T-helper 2 cell treated with Interferon-gamma antibody and Interleukin-4, amounts not matched to agents 5 μg/mL and 100 μg/mL, for 36 hours (primary cell): ENCODE results near the gene LRRC74B.
"Not testable (repeated sequence)": the region's sequence is repeated elsewhere in the genome, so short reads cannot be mapped to it uniquely, and the experiment has no call there.

Source experiments
- DNase-seq: peaks from one replicate; pipeline ENCODE4 v3.0.0; 2021; ENCODE audit warnings: low spot score
- H3K27ac Mint-ChIP-seq: one replicate; pipeline ENCODE4 v1.8.0; 2021; ENCODE audit warnings: mild to moderate bottlenecking, mixed read lengths
- H3K27me3 Mint-ChIP-seq: one replicate; pipeline ENCODE4 v1.8.0; 2021; ENCODE audit warnings: low read depth, mixed read lengths
- H3K36me3 Mint-ChIP-seq: one replicate; pipeline ENCODE4 v1.8.0; 2021; ENCODE audit warnings: low read depth, mixed read lengths
- H3K4me1 Mint-ChIP-seq: one replicate; pipeline ENCODE4 v1.8.0; 2021; ENCODE audit warnings: low read depth, mixed read lengths
- H3K4me3 Mint-ChIP-seq: one replicate; pipeline ENCODE4 v1.8.0; 2022; ENCODE audit warnings: mild to moderate bottlenecking, moderate library complexity, mixed read lengths
- H3K9me3 Mint-ChIP-seq: one replicate; pipeline ENCODE4 v1.8.0; 2021; ENCODE audit warnings: mixed read lengths

Gene LRRC74B

DNA sequence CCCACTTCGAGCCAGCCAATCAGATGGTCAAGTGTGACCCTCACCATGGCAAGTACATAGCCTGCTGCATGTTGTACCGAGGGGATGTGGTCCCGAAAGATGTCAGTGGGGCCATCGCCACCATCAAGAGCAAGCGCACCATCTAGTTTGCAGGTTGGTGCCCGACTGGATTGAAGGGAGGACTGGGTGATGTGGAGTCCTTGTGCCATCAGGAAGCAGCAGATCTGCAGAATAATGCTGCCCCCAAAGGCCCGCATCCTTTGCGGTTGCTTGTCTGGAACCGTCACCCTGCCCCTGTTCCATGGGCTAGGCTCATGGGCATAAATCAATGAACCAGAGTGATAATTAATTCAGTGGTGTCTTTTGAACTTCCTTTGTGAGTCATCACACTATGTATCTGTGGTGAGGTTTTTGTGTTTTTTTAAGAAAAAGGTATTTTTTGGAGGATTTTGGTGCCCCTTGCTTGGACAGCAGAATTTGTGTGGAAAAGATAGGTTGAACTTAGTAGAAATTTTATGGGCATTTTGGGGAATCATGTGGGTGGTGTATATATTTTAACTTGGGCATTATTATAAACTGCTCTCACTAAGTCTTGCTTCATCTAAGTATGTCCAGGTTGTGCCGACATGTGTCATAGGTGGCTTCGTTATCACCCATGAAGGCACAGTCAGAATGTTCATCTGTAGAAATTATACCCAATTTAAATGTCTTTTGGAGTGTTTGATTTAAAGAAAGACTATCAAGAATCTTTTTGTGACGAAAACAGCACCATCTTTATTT lies 22.3 kb downstream of the LRRC74B start:
- no peak for DNase-seq
- no peaks in the 10 kb centered on the region for H3K4me1 Mint-ChIP-seq
- no peak overlapping the region for H3K27ac Mint-ChIP-seq
- H3K4me3 Mint-ChIP-seq: no peak overlapping the region
- no peaks in the 10 kb centered on the region for H3K36me3 Mint-ChIP-seq
- H3K27me3 Mint-ChIP-seq: peaks cover 3% of the 10 kb centered on the region
- no peaks in the 10 kb centered on the region for H3K9me3 Mint-ChIP-seq

DNA sequence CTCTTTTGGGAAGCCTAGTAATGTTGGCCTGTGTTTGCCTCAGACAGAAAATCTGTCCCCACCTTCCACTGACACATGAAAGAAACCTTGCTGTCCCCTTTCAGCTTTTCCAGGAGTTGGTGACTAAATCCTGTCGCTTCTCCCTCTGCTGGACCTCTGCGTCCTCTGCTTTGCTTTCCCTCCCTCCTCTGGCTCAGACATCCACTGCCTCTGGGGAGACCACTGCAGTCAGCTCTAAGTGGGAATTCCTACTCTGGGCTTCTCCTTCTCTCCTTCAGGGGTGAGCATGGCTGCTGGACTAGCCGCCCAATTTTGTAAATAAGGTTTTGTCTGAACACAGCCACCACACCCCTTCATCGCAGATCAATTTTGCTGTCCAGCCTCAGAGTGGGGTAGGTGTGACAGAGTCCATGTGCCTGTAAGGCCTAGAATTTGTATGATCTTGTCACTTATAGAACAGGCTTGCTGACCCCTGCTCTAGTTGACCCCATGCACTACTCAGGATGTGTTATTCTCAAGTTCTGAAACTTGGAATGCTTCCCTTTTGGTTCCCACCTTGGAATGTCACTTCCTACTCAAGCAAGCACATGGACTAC lies 23.0 kb downstream of the LRRC74B start:
- no peak for DNase-seq
- no peaks in the 10 kb centered on the region for H3K4me1 Mint-ChIP-seq
- no peaks in the 10 kb centered on the region for H3K36me3 Mint-ChIP-seq
- peaks cover 3% of the 10 kb centered on the region for H3K27me3 Mint-ChIP-seq
- no peaks in the 10 kb centered on the region for H3K9me3 Mint-ChIP-seq
- no peak overlapping the region for H3K27ac Mint-ChIP-seq
- H3K4me3 Mint-ChIP-seq: no peak overlapping the region

DNA sequence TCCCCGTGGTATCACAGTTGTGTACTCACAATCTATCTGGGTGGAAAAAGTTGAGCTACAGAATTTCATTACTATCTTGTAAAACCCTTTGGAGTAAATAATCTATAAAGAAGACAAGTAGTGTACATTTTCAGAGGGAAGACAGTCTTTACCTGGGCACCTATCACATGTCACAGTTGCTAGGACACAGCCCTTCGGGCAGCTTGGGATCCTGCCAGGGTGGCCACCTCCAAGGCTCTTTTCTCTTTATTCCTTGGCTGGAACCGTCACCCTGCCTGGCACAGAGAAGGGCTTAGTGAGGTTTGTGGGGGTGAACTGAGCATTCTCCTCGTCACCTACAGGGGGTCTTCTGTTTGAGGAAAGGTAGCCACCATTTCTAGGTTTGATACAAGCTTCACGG lies 23.6 kb downstream of the LRRC74B start:
- Mint-ChIP-seq H3K27me3 (peaks cover 3% of the 10 kb centered on the region), H3K36me3 (no peaks in the 10 kb centered on the region), H3K4me1 (no peaks in the 10 kb centered on the region), H3K9me3 (no peaks in the 10 kb centered on the region), H3K4me3 (no peak overlapping the region), H3K27ac (no peak overlapping the region)
- DNase-seq: no peak

DNA sequence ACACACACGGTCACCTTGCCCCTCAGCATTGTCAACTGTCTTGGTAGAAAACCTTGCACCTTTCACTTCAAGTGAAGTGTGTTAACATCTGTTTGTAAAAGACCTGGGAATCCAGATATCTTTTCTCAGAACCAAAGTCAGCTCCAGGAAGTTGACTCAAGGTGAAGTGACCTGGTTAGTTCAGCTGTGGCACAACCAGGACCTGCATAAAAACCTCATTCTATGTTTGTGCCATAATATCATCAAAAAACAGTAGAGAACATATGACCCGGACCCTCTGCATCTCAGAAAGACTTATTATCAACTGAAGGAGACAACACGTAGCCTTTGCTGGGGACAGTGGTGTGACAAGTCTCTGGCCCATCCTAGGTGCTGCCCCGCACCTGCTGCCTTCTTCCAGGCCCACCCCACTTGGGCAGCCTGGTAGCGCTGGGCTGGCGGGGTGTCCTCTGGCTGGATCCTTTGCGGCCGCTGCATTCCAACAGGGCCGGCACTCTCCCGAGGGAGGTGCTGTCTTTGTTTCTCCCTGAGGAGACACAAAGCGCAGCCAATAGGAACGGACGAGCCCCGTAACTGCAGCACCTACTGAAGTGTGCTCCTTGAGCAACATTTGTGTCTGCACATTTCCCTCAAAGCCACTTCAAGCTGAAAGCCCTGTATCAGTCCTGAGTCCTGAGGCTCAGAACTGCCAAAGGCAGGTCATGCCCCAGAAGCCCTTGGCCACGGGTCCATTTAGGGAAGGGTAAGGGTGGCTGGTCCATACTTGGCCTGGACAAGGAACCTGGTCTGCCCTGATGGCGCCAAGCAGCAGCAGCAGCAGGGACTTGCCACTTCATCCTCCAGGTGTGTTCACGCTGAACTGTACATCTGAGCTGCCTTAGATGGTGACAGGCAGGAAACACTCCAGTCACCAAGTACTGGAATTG lies 25.2 kb downstream of the LRRC74B start:
- Mint-ChIP-seq H3K27ac (no peak overlapping the region), H3K4me1 (no peaks in the 10 kb centered on the region), H3K36me3 (no peaks in the 10 kb centered on the region), H3K4me3 (no peak overlapping the region), H3K9me3 (no peaks in the 10 kb centered on the region), H3K27me3 (peaks cover 3% of the 10 kb centered on the region)
- no peak for DNase-seq

DNA sequence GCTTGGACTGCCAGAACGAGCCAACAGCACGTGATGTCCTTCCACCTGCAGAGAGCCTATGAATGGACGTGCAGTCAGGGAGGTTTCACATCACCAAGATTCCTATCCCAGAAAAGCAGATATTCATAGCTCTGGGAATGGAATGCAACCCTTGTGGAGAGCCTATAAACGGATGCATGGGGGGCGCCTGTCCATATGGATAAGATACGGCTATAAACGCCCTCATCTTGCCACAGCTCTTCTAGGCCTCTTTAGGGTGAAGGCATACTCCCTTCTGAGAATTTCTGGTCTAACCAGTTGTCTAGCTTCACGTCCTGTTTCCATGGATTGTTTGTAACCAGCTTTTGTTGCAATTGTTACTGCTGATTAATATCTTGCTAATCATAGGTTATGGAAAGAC lies 26.1 kb downstream of the LRRC74B start:
- H3K36me3 Mint-ChIP-seq, H3K9me3 Mint-ChIP-seq, DNase-seq, H3K4me1 Mint-ChIP-seq, H3K27me3 Mint-ChIP-seq, H3K4me3 Mint-ChIP-seq, H3K27ac Mint-ChIP-seq: not testable (repeated sequence)

DNA sequence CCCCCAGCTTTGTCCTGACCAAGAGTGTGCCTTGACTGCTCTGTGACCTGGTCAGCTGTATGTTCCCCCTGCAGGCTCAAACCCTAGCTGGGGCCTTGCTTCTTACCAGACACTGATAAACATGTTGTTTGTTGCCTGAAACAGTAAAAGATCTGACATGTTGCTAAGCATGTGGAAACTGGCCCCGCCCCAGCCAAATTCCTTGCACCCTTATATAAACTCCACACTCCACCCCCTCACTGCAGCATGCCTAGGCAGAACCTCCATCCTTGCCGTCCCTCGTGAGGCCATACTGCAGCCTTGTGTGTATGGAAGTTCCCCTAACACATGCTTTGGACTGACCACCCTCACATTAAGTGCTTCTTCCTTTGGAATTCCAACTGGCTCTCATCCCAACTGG lies 27.3 kb downstream of the LRRC74B start:
- no peaks in the 10 kb centered on the region for H3K9me3 Mint-ChIP-seq

DNA sequence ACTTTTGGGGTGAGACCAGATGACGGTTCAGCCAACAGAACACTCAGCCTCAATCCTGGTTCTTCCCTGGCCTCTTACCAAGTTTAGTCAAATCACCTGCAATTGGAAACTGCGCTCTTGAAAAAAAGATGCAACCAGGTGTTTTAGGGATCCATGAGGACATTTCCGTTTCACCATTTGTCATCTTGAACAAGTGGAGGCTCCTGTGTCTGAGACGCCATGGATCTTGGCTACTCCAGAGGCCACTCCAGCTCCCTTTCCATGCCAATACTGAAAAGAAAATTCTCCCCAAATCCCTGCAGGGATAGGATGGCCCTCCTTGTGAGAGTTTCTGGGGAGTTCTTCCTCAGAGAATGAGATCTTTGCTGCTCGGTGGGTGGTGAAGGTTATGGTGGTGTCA lies 27.7 kb downstream of the LRRC74B start:
- no peaks in the 10 kb centered on the region for H3K9me3 Mint-ChIP-seq
- no peaks in the 10 kb centered on the region for H3K4me1 Mint-ChIP-seq
- H3K27me3 Mint-ChIP-seq: peaks cover 3% of the 10 kb centered on the region
- H3K36me3 Mint-ChIP-seq: no peaks in the 10 kb centered on the region
- no peak for DNase-seq
- H3K4me3 Mint-ChIP-seq: no peak overlapping the region
- no peak overlapping the region for H3K27ac Mint-ChIP-seq

More for the DNA sequence above, 27.3 kb downstream of the LRRC74B start:
- H3K4me1 Mint-ChIP-seq: no peaks in the 10 kb centered on the region
- no peak overlapping the region for H3K27ac Mint-ChIP-seq
- no peaks in the 10 kb centered on the region for H3K36me3 Mint-ChIP-seq
- H3K4me3 Mint-ChIP-seq: no peak overlapping the region
- H3K27me3 Mint-ChIP-seq: peaks cover 3% of the 10 kb centered on the region
- DNase-seq: no peak

DNA sequence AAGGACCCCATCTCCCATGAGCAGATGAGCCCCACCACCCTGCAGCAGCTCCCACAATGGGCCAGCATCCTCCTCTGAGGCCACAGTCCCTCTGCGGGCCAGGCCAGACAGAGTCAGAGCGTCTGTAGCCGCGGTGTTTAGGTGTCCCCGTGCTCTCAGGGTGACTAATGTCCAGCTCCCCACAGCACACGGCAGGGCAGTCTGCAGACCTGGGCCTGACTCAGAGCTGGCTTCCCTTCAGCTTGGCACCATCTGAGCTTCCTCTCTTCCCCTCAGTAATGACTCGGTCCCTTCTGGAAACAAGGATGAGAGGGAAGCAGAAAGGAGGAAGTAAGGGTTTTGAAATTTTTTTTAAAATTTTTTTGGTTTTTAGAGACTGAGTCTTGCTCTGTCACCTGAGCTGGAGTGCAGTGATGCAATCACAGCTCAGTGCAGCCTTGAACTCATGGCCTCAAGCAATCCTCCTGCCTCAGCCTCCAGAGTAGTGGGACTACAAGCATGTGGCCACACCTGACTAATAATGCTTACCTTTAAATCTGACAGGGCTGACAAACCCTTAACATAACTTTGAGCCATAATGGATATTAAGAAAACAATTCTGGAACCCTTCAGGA lies 28.5 kb downstream of the LRRC74B start:
- H3K27me3 Mint-ChIP-seq: peaks cover 3% of the 10 kb centered on the region
- no peak for DNase-seq
- H3K36me3 Mint-ChIP-seq: no peaks in the 10 kb centered on the region
- H3K9me3 Mint-ChIP-seq: no peaks in the 10 kb centered on the region
- no peak overlapping the region for H3K4me3 Mint-ChIP-seq
- no peak overlapping the region for H3K27ac Mint-ChIP-seq
- no peaks in the 10 kb centered on the region for H3K4me1 Mint-ChIP-seq

DNA sequence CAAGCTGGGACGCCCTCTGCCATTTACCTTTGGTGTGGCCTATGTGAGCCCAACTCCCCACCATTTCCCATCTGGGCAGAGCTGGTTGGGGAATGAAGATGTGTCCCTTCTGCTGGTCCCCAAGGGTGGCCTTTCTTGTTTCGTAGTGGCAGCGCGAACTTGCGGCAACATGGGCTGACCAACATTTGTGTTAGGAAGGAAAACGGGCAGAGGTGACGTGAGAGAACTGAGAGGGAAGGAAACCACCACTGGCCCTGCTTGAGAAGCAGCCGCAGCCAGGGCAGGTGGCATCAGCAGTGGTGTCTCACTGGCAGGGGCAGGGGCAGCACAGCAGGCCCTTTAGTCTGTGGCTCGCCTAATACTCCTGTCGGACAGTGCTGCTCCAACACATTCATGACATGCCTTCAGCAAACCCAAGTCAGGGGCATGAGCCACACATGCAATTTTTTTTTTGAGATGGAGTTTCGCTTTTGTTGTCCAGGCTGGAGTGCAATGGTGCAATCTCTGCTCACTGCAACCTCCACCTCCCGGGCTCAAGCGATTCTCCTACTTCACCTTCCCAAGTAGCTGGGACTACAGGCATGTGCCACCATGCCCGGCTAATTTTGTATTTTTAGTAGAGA lies 29.9 kb downstream of the LRRC74B start:
- no peaks in the 10 kb centered on the region for H3K36me3 Mint-ChIP-seq
- no peak for DNase-seq
- no peaks in the 10 kb centered on the region for H3K4me1 Mint-ChIP-seq
- no peak overlapping the region for H3K27ac Mint-ChIP-seq
- no peak overlapping the region for H3K4me3 Mint-ChIP-seq
- no peaks in the 10 kb centered on the region for H3K9me3 Mint-ChIP-seq
- peaks cover 3% of the 10 kb centered on the region for H3K27me3 Mint-ChIP-seq

DNA sequence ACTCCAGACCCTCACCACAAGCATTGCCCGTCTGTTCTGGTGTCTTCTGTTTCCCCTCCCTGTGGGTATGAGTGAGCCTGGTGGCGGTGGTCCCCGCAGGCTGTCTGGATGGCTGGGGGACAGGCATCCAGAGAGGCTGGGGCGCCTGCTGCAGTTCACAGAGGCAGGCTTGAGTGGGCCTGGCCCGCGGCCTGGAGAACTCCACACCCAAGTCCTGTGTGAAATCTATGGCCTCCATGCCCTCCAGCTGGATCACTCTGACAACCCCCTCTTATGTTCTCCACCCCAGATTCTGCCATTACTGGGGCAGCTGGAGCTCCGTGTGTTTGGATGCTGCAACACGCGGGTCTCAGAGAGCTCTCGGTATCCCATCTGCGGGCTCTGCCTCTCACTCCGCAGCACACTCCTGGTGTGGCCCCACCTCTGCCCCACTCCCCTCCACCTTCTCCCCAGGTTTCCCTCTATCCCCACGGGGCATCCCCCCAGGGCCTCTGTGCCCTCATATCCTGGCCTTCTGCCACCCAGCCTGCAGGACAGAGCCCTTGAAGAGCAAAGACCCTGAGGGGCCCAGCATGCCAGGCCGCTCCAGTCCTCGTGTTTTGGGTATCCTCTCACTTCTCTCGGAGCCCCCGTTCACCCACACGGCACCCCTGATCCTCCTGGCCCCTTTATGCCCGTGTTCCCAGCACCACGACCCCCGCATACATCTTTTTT lies 31.3 kb downstream of the LRRC74B start:
- H3K27ac Mint-ChIP-seq: no peak overlapping the region
- no peak for DNase-seq
- no peak overlapping the region for H3K4me3 Mint-ChIP-seq
- H3K4me1 Mint-ChIP-seq: no peaks in the 10 kb centered on the region
- H3K9me3 Mint-ChIP-seq: no peaks in the 10 kb centered on the region
- no peaks in the 10 kb centered on the region for H3K36me3 Mint-ChIP-seq
- H3K27me3 Mint-ChIP-seq: peaks cover 3% of the 10 kb centered on the region

DNA sequence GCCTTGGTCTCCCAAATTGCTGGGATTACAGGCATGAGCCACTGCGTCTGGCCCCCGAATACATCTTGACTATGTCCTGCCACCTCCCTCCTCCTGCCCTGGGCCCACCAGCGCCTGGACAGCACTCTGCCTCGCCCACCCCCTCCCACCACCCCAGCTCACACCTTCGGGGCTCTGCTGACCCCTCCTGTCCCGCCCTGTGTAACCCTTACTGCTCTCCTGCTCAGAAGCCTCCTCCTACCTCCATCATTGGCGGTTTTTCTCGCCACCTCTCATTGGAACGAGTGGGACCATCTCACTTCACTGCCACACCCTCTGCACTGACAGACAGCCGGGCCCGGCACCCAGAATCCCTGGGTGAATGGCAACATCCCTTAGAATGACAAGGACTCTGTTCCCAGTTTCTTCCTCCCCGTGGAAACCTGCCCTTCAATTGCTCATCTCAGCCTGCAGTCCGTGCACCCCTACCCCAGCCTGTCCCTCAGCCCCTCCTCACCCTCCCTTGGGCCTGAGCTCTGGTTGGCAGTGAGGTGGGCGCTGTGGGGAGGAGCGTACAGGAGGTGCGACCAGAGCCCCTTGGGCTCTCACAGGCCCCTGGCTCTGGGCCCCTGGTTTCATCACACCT lies 32.2 kb downstream of the LRRC74B start:
- no peak overlapping the region for H3K4me3 Mint-ChIP-seq
- no peaks in the 10 kb centered on the region for H3K4me1 Mint-ChIP-seq
- H3K27ac Mint-ChIP-seq: no peak overlapping the region
- no peak for DNase-seq
- no peaks in the 10 kb centered on the region for H3K36me3 Mint-ChIP-seq
- H3K27me3 Mint-ChIP-seq: no peaks in the 10 kb centered on the region
- H3K9me3 Mint-ChIP-seq: no peaks in the 10 kb centered on the region

DNA sequence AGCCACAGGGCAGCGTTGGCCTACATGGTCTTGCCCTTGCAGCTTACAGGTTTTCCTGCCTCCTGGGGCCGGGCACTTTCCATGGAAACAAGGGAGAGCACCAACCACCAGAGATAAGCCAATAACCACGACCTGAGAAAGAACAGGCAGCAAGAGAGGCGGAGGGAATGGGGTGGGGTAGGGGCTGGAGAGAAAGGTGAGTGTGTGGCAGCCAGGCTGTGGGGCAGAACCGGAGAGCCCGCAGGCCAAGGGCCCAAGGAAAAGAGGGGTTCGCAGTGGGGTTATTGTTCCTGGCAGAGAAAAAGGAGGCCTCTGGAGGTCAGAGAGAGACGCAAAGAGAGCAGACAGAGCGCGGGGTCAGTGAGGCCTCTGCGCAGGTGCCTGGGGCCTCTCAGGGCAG lies 33.2 kb downstream of the LRRC74B start:
- no peak for DNase-seq
- H3K4me3 Mint-ChIP-seq: no peak overlapping the region
- H3K36me3 Mint-ChIP-seq: no peaks in the 10 kb centered on the region

DNA sequence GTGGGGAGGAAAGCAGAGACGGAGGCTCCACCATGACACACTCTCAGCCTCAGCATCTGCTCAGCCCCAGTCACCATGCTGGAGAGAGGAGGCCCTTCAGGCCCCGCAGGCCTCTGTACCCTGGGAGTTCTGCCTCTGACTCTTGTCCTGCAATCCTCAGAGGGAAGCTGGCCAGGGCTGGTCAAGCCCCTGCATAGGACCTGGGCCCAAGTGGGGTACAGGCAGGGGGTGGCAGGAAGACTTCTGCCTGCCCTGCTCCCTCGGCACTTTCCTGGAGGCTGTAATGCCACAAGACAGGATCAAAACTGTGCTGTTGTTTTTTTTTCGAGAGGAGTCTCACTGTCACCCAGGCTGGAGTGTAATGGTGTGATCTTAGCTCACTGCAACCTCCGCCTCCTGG lies 33.7 kb downstream of the LRRC74B start:
- no peaks in the 10 kb centered on the region for H3K27me3 Mint-ChIP-seq
- no peak for DNase-seq
- no peak overlapping the region for H3K27ac Mint-ChIP-seq
- H3K9me3 Mint-ChIP-seq: no peaks in the 10 kb centered on the region
- no peaks in the 10 kb centered on the region for H3K36me3 Mint-ChIP-seq
- no peaks in the 10 kb centered on the region for H3K4me1 Mint-ChIP-seq
- H3K4me3 Mint-ChIP-seq: no peak overlapping the region

More for the DNA sequence above, 33.2 kb downstream of the LRRC74B start:
- Mint-ChIP-seq H3K9me3 (no peaks in the 10 kb centered on the region), H3K4me1 (no peaks in the 10 kb centered on the region), H3K27me3 (no peaks in the 10 kb centered on the region), H3K27ac (no peak overlapping the region)
